ENCODE measurements around the gene CARD11.

CARD11 gene

DNA sequence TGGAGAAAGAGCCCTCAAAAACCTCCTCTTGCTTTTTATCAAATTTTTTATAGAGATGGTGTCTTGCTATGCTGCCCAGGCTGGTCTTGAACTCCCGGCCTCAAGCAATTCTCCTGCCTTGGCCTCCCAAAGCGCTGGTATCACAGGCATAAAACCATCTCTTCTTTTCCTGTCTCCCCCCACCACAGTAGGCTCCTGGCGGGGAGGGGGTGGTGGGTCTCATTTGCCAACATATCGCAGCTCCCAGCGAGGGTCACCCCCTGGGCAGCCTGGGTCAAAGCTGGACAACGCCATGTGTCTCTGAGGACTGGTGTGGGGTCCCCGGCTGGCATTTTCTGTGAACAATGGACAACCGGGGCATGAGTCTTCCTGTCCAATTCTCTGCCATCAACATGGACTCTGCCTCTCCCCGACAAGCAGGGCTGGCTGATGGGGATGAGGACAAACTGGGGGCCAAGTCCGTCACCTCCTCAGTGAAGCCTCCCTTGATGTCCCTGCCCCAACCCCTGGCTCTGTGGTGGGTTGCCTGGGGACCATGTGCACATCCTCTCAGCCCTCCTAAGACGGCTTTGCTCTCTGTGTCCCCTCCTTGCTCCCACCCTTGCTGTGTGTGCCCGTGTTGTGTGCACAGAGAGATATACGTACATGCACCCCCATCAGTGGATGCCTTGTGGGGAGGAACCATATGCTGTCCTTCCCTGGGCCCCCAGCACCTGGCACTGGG, 113.2 kb downstream of the CARD11 start:
- Mint-ChIP-seq H3K27ac (peak overlapping the region; percentile 69 to 94), H3K4me1 (peaks cover 11% of the 10 kb centered on the region), H3K4me3 (no peak overlapping the region), H3K9me3 (no peaks in the 10 kb centered on the region), H3K27me3 (no peaks in the 10 kb centered on the region)
- ATAC-seq (no peak), DNase-seq (no peak)

GRCh38 chr7:2929321-2930201, 114.1 kb downstream of the CARD11 start:
- Mint-ChIP-seq H3K9me3 (no peaks in the 10 kb centered on the region), H3K4me1 (peaks cover 5% of the 10 kb centered on the region), H3K27ac (peak overlapping the region; percentile 77 to 94), H3K4me3 (no peak overlapping the region), H3K27me3 (no peaks in the 10 kb centered on the region)
- no peak for DNase-seq
- ATAC-seq: no peak

- no peak overlapping the region for H3K27ac Mint-ChIP-seq
- ATAC-seq (no peak), DNase-seq (no peak)
- H3K27me3 Mint-ChIP-seq: no peaks in the 10 kb centered on the region
- no peaks in the 10 kb centered on the region for H3K4me1 Mint-ChIP-seq
- no peaks in the 10 kb centered on the region for H3K9me3 Mint-ChIP-seq
- H3K4me3 Mint-ChIP-seq: no peak overlapping the region
These were observed 114.9 kb downstream of the CARD11 start for GRCh38 chr7:2928613-2929311.

GRCh38 chr7:2928256-2928612, 115.4 kb downstream of the CARD11 start:
- Mint-ChIP-seq H3K4me3 (no peak overlapping the region), H3K9me3 (no peaks in the 10 kb centered on the region), H3K27ac (no peak overlapping the region), H3K27me3 (no peaks in the 10 kb centered on the region), H3K4me1 (no peaks in the 10 kb centered on the region)
- ATAC-seq: no peak
- DNase-seq: no peak

DNA sequence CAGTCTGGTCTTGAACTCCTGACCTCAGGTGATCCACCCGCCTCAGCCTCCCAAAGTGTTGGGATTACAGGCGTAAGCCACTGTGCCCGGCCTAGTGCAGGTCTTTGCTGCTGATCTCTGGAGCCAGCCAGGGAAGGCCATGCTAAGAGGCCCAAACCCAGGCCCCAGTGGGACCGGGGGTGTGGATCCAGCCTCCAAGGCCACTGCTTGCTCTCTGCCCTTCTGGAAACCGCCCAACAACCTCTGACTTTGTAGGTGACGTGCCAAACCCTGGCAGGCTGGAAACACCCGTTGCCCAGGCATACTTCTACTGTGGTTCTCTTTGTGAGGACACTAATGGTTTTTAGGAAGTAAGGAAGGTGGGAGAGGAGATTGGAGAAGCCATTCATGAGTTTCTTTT, 116.1 kb downstream of the CARD11 start:
- no peak for DNase-seq
- no peak for ATAC-seq
- Mint-ChIP-seq H3K9me3 (no peaks in the 10 kb centered on the region), H3K4me3 (no peak overlapping the region), H3K27me3 (no peaks in the 10 kb centered on the region), H3K4me1 (no peaks in the 10 kb centered on the region), H3K27ac (no peak overlapping the region)

DNA sequence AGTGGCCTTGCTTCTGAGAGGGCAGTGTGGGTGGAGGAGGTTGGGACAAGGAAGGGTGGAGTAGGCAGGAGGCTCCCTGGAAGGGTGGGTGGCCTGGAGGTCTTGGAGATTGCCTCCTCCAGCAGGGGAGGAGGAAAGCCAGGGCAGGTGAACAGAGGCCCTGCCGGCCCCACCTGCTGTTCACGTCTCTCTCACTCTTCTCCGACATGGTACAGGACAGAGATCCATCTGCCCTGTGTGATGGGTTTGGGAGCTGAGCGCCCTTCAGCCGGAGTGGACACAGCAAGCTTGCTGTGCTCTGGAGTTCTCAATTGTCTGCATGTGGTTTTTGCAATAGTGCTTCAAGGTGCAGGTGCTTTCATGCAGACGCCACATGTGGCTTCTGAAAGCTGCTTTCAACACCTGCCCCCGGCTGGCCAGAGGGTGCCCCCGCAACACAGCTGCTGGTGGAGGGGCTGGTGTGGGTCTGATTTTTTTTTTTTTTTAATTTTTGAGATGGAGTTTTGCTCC, 116.7 kb downstream of the CARD11 start:
- peak overlapping the region; percentile 27 to 71 for H3K27ac Mint-ChIP-seq
- no peaks in the 10 kb centered on the region for H3K27me3 Mint-ChIP-seq
- DNase-seq (no peak), ATAC-seq (no peak)
- H3K4me3 Mint-ChIP-seq: no peak overlapping the region
- H3K9me3 Mint-ChIP-seq: no peaks in the 10 kb centered on the region
- no peaks in the 10 kb centered on the region for H3K4me1 Mint-ChIP-seq

- peak overlapping the region in 1 of 2 donors; percentile 71 for H3K27ac Mint-ChIP-seq
- ATAC-seq (no peak), DNase-seq (no peak)
- no peaks in the 10 kb centered on the region for H3K27me3 Mint-ChIP-seq
- H3K4me3 Mint-ChIP-seq: no peak overlapping the region
- H3K9me3 Mint-ChIP-seq: no peaks in the 10 kb centered on the region
- no peaks in the 10 kb centered on the region for H3K4me1 Mint-ChIP-seq
These were observed 117.4 kb downstream of the CARD11 start for GRCh38 chr7:2926120-2926895.

GRCh38 chr7:2924866-2925840, 118.5 kb downstream of the CARD11 start:
- no peak for DNase-seq
- Mint-ChIP-seq H3K4me3 (no peak overlapping the region), H3K27ac (peak overlapping the region; percentile 23 to 46), H3K27me3 (no peaks in the 10 kb centered on the region), H3K9me3 (no peaks in the 10 kb centered on the region), H3K4me1 (no peaks in the 10 kb centered on the region)
- ATAC-seq: no peak

DNA sequence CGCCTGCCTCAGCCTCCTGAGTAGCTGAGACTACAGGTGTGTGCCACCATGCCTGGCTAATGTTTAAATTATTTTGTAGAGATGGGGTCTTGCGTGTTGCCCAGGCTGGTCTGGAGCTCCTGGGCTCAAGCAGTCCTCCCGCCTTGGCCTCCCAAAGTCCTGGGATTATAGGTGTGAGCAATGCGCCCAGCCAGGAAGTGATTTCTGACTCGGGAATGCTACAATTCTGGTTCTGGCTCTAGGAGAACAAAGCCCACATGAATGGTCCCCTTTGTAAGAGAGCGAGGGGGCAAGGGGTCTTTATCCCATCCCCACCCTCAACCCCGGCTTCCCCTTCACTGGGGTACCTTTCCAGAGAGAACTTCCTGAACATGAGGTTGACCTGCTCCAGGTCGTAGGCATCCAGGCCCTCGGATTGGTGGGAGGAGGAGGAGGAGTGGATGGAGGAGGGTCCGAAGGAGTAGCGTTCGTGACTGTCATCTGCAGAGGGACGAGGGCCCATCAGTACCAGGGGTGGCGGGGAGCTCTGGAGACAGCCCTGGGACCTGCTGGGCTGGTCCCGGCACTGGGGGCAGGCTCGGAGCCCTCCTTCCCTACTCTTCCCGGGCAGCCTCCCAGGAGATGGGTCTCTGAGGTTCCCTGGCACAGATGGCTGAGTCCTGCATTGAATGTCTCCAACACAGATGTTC, 119.6 kb downstream of the CARD11 start:
- Mint-ChIP-seq H3K4me3 (no peak overlapping the region), H3K27ac (no peak overlapping the region), H3K4me1 (no peaks in the 10 kb centered on the region), H3K27me3 (no peaks in the 10 kb centered on the region), H3K9me3 (no peaks in the 10 kb centered on the region)
- ATAC-seq: no peak
- DNase-seq: no peak

- Mint-ChIP-seq H3K9me3 (no peaks in the 10 kb centered on the region), H3K4me1 (no peaks in the 10 kb centered on the region), H3K4me3 (no peak overlapping the region), H3K27ac (no peak overlapping the region), H3K27me3 (no peaks in the 10 kb centered on the region)
- ATAC-seq (peak; percentile 27), DNase-seq (no peak)
These were observed 120.3 kb downstream of the CARD11 start for GRCh38 chr7:2923291-2923781.

- no peak for DNase-seq
- Mint-ChIP-seq H3K4me3 (no peak overlapping the region), H3K4me1 (no peaks in the 10 kb centered on the region), H3K27ac (no peak overlapping the region), H3K9me3 (no peaks in the 10 kb centered on the region), H3K27me3 (no peaks in the 10 kb centered on the region)
- no peak for ATAC-seq
These were observed 120.8 kb downstream of the CARD11 start for GRCh38 chr7:2922866-2923265.

- ATAC-seq: no peak
- Mint-ChIP-seq H3K4me3 (no peak overlapping the region), H3K4me1 (no peaks in the 10 kb centered on the region), H3K9me3 (no peaks in the 10 kb centered on the region), H3K27ac (peak overlapping the region in 1 of 2 donors; percentile 89), H3K27me3 (no peaks in the 10 kb centered on the region)
- no peak for DNase-seq
These were observed 121.3 kb downstream of the CARD11 start for GRCh38 chr7:2922348-2922691.

DNA sequence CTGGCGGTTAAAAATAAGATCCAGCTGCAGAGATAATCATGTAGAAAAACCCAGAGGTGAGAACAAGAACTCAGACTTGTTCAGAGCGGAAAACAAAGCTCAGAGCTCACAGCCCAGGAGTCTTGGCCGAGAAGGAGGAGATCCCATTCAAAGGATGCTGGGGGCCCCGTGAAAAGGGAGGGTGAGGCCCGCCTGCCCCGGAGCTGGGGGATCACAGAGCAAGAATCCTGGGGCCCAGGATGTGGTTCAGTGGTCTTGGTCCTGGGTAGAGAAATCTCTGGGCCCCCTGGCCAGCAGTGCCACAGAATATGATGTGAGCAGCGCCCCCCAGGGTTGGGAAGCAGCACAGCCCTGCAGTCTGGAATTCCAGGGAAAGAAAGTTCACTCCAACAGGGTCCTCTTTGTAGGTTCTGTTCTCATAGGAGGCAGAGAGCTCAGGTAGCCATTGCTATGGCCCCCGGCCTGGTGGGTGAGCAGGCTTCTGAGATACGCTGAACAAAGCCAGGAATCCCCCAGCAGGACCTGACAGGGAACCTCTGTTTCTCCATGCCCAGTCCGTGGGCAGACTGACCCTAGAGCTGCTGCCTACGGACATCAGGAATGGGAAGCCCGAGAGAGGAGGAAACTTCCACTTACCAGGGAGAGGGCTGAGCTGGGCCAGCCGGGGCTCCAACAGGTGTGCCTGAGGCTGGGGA, 121.9 kb downstream of the CARD11 start:
- Mint-ChIP-seq H3K4me1 (no peaks in the 10 kb centered on the region), H3K9me3 (no peaks in the 10 kb centered on the region), H3K4me3 (no peak overlapping the region), H3K27me3 (no peaks in the 10 kb centered on the region), H3K27ac (peak overlapping the region; percentile 69 to 89)
- DNase-seq (no peak), ATAC-seq (no peak)

All from stimulated activated naive CD8-positive, alpha-beta T cell treated with anti-CD3 and anti-CD28 coated beads, Interleukin-15, amount 100 ng/mL, for 72 hours (primary cell).